Common myeloid progenitor, CD34-positive (primary cell): Measurements from ENCODE around the gene COQ8B.

Experiments
- CTCF ChIA-PET: fragments of 350-600 bp; sonication (Branson Sonifier 250); formaldehyde crosslinking; loops from one replicate; lab custom pipeline; 2021; ENCODE audit warnings: antibody characterized with exemption; lab: Charles Lee
- POLR2A ChIA-PET: fragments of 350-600 bp; sonication (Branson Sonifier 250); formaldehyde crosslinking; loops from one replicate; lab custom pipeline; 2021; ENCODE audit warnings: antibody characterized with exemption; lab: Charles Lee
- DNase-seq, 3 donors: peaks; one replicate each; pipeline versions ENCODE4 v3.0.0 to v3.0.0-alpha.2; 2013
- H3K27ac ChIP-seq, 2 experiments: 1 replicate in 1 of 2; 2 replicates in 1 of 2; pipeline ENCODE4 v1.7.0; 2013; ENCODE audit warnings: inconsistent platforms in 2 of 2, low read length in 2 of 2, mild to moderate bottlenecking in 2 of 2, low read depth in 1 of 2, moderate library complexity in 1 of 2; ENCODE audit not compliant: severe bottlenecking in 2 of 2, insufficient read depth in 1 of 2, poor library complexity in 1 of 2
- H3K27me3 ChIP-seq, 5 experiments: replicated peaks in 2 of 5; 1 replicate in 3 of 5; 2 replicates in 2 of 5; pipeline versions ENCODE4 v1.6.1 to v1.7.0; 2013; ENCODE audit warnings: low read length in 4 of 5, mild to moderate bottlenecking in 2 of 5, moderate library complexity in 2 of 5, inconsistent platforms in 1 of 5; ENCODE audit not compliant: insufficient read depth in 5 of 5, control insufficient read depth in 4 of 5
- H3K36me3 ChIP-seq, 4 experiments: 1 replicate in 2 of 4; 2 replicates in 2 of 4; pipeline versions ENCODE4 v1.6.1 to v1.7.0; 2013; ENCODE audit warnings: low read length in 3 of 4, control low read depth in 1 of 4, mild to moderate bottlenecking in 1 of 4; ENCODE audit not compliant: control insufficient read depth in 4 of 4, insufficient read depth in 4 of 4
- H3K4me1 ChIP-seq, 4 experiments: 1 replicate in 3 of 4; 2 replicates in 1 of 4; pipeline versions ENCODE4 v1.6.1 to v1.7.1; 2013; ENCODE audit warnings: low read length in 3 of 4, mild to moderate bottlenecking in 3 of 4, control low read depth in 1 of 4, inconsistent platforms in 1 of 4, moderate library complexity in 1 of 4; ENCODE audit not compliant: control insufficient read depth in 4 of 4, insufficient read depth in 4 of 4; ENCODE audit errors: control extremely low read depth in 1 of 4
- H3K4me3 ChIP-seq, 7 experiments: 1 replicate in 4 of 7; 2 replicates in 3 of 7; pipeline versions ENCODE4 v1.5.1 to v1.7.0; 2013; ENCODE audit warnings: mild to moderate bottlenecking in 7 of 7, low read length in 6 of 7, moderate library complexity in 6 of 7, inconsistent platforms in 2 of 7, low read depth in 2 of 7, control low read depth in 1 of 7; ENCODE audit not compliant: insufficient read depth in 4 of 7, control insufficient read depth in 1 of 7; ENCODE audit errors: extremely low read depth in 1 of 7
- H3K9me3 ChIP-seq, 5 experiments: 1 replicate in 4 of 5; 2 replicates in 1 of 5; pipeline versions ENCODE4 v1.6.1 to v1.7.1; 2013; ENCODE audit warnings: low read length in 4 of 5, mild to moderate bottlenecking in 2 of 5, inconsistent platforms in 1 of 5, low read depth in 1 of 5, moderate library complexity in 1 of 5; ENCODE audit not compliant: control insufficient read depth in 4 of 5, insufficient read depth in 2 of 5; ENCODE audit errors: control extremely low read depth in 1 of 5
- WGBS: methylation state at CpG from one replicate; pipeline ENCODE4 v1.1.5; 2013; ENCODE audit not compliant: insufficient coverage; 5-methylcytosine and 5-hydroxymethylcytosine counted together

COQ8B gene

GRCh38 chr19:40758491-40758890 is 41.8 kb upstream of the COQ8B start:
- ChIA-PET POLR2A (interaction anchor here (2.7 kb wide), 1 partner anchor 19 kb away, joined by 9 read pairs; the partner anchor contains the start of gene RAB4B), CTCF (no interaction called here)
- peaks cover 0 to 30% (median 14%) of the 10 kb centered on the region in 4 experiments for H3K4me1 ChIP-seq
- H3K27me3 ChIP-seq, result no peaks in the 10 kb centered on the region
- H3K36me3 ChIP-seq, result peaks cover 26 to 77% (median 62%) of the 10 kb centered on the region in 4 experiments
- H3K9me3 ChIP-seq, result no peaks in the 10 kb centered on the region
- no peak for DNase-seq
- H3K27ac ChIP-seq, result no peak overlapping the region
- no peak overlapping the region for H3K4me3 ChIP-seq
- 94% methylated on average over 2 of the region's 3 CpGs for WGBS

GRCh38 chr19:40756502-40757110 is 39.9 kb upstream of the COQ8B start:
- whole genome bisulfite sequencing, result 91% methylated on average over 10 of the region's 11 CpGs
- peaks cover 21 to 62% (median 47%) of the 10 kb centered on the region in 4 experiments for H3K36me3 ChIP-seq
- no peaks in the 10 kb centered on the region for H3K27me3 ChIP-seq
- peaks cover 2 to 43% (median 28%) of the 10 kb centered on the region in 4 experiments for H3K4me1 ChIP-seq
- no peaks in the 10 kb centered on the region for H3K9me3 ChIP-seq
- H3K27ac ChIP-seq, result peak overlapping the region in 1 of 2 experiments; percentile 51
- DNase-seq, result no peak
- CTCF ChIA-PET, result interaction anchor here (0.8 to 2.3 kb wide), 3 partner anchors 10 to 93 kb away, joined by 3 to 9 read pairs (median 3); no protein-coding TSS in a partner anchor
- POLR2A ChIA-PET, result interaction anchor here (2.7 kb wide), 1 partner anchor 21 kb away, joined by 9 read pairs; the partner anchor contains the start of gene RAB4B
- no peak overlapping the region for H3K4me3 ChIP-seq

GRCh38 chr19:40755791-40756190 is 39.1 kb upstream of the COQ8B start:
- Histone ChIP-seq H3K27me3 (no peaks in the 10 kb centered on the region), H3K27ac (peak overlapping the region in 1 of 2 experiments; percentile 51), H3K9me3 (no peaks in the 10 kb centered on the region), H3K36me3 (peaks cover 18 to 55% (median 43%) of the 10 kb centered on the region in 4 experiments), H3K4me1 (peaks cover 2 to 49% (median 31%) of the 10 kb centered on the region in 4 experiments), H3K4me3 (no peak overlapping the region)
- ChIA-PET CTCF (interaction anchor here (0.8 to 2.3 kb wide), 3 partner anchors 11 to 92 kb away, joined by 3 to 9 read pairs (median 3); no protein-coding TSS in a partner anchor), POLR2A (no interaction called here)
- WGBS, result 93% methylated on average over 8 of the region's 8 CpGs
- DNase-seq, result no peak

GRCh38 chr19:40755248-40755624 is 38.5 kb upstream of the COQ8B start:
- Histone ChIP-seq H3K4me3 (no peak overlapping the region), H3K27me3 (no peaks in the 10 kb centered on the region), H3K9me3 (no peaks in the 10 kb centered on the region), H3K4me1 (peaks cover 2 to 49% (median 32%) of the 10 kb centered on the region in 4 experiments), H3K27ac (peak overlapping the region in 1 of 2 experiments; percentile 39), H3K36me3 (peaks cover 18 to 50% (median 38%) of the 10 kb centered on the region in 4 experiments)
- POLR2A ChIA-PET, result no interaction called here
- WGBS, result no CpG with 5 or more reads among the region's 3 CpGs
- CTCF ChIA-PET, result interaction anchor here (1.5 to 2.3 kb wide), 2 partner anchors 12 to 50 kb away, joined by 3 to 9 read pairs; no protein-coding TSS in a partner anchor
- no peak for DNase-seq

- WGBS, result 72% methylated on average over 4 of the region's 9 CpGs
- DNase-seq, result no peak
- Histone ChIP-seq H3K4me3 (peak overlapping the region in 3 of 7 experiments; percentile 12 to 53 (median 27)), H3K4me1 (peaks cover 4 to 54% (median 37%) of the 10 kb centered on the region in 4 experiments), H3K27ac (peak overlapping the region; percentile 41 to 46), H3K36me3 (peaks cover 18 to 45% (median 35%) of the 10 kb centered on the region in 4 experiments), H3K27me3 (no peaks in the 10 kb centered on the region), H3K9me3 (no peaks in the 10 kb centered on the region)
- ChIA-PET CTCF (interaction anchor here (2.3 kb wide), 1 partner anchor 51 kb away, joined by 9 read pairs; no protein-coding TSS in a partner anchor), POLR2A (no interaction called here)
These were observed 38.0 kb upstream of the COQ8B start for GRCh38 chr19:40754611-40755247.

GRCh38 chr19:40752257-40752781 is 35.6 kb upstream of the COQ8B start:
- Histone ChIP-seq H3K4me1 (peaks cover 6 to 67% (median 43%) of the 10 kb centered on the region in 4 experiments), H3K36me3 (peaks cover 8 to 30% (median 18%) of the 10 kb centered on the region in 4 experiments), H3K27me3 (no peaks in the 10 kb centered on the region), H3K9me3 (no peaks in the 10 kb centered on the region), H3K4me3 (peak overlapping the region in 5 of 7 experiments; percentile 65 to 91 (median 80)), H3K27ac (peak overlapping the region in 1 of 2 experiments; percentile 95)
- ChIA-PET POLR2A (interaction anchor here (0.6 to 1.0 kb wide), 2 partner anchors 24 to 25 kb away, joined by 4 to 5 read pairs; no protein-coding TSS in a partner anchor), CTCF (no interaction called here)
- WGBS, result 92% methylated on average over 7 of the region's 12 CpGs
- no peak for DNase-seq
